ENCODE measurements around the gene OGFR. TPM values are rescaled to one million over a fixed set of nuclear protein-coding genes. Genes with fewer than 3 reads are reported as not detected.

Gene OGFR
- total RNA-seq, 1 donor from 2014 or later, result 43.7 TPM

DNA sequence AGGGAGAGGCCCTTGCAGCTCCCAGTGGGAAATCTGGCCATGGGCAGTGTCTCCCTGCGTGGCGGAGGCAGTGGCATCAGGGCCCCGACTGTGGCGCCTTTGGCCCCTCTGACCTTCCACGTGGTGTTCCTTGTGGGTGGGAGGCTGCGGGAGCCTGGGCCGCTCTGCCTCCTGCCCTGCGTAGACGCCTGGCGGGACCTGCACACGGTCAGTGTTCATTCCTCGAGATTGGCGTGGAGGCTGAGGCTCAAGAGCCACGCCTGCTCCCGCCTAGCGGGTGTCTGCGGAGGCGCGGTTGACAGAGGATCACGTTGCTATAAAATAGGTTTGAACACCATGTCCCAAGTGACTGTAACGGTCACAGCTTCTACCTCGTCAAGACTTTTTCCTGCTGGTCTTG, 26.2 kb downstream of the OGFR start:
- Histone ChIP-seq H3K4me1 (peaks cover 26% of the 10 kb centered on the region), H3K36me3 (no peaks in the 10 kb centered on the region), H3K27me3 (no peaks in the 10 kb centered on the region), H3K4me3 (no peak overlapping the region), H3K9me3 (no peaks in the 10 kb centered on the region), H3K27ac (no peak overlapping the region)
- intact Hi-C loops (cut with DNase I), result no loop called here
- no peak for TF ChIP-seq CTCF (IDR thresholded peaks at IDR 0.05)
- no peak for DNase-seq (ENCODE audit: extremely low spot score in 2 of 2)

DNA sequence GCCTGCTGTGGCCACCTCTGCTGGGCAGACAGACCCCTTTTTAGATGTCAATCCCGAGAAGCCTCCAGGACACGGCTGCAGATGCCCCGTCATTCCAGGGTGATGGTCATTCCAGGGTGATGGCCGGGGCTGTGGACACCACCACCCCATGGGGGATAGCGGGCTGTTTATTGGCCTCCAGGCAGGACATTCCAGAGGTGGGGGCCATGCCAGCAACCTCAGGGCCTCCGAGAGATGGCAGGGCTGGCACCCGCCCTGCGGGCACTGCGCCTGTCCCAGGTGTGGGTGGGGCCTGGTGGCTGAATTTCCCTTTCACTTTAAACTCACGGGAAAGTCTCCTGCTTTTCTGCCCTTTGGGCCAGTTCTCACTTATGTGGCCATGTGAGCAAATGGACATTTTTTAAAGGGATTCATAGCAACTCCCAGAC, 26.7 kb downstream of the OGFR start:
- Histone ChIP-seq H3K9me3 (no peaks in the 10 kb centered on the region), H3K27me3 (no peaks in the 10 kb centered on the region), H3K4me3 (no peak overlapping the region), H3K4me1 (peaks cover 26% of the 10 kb centered on the region), H3K27ac (no peak overlapping the region), H3K36me3 (no peaks in the 10 kb centered on the region)
- TF ChIP-seq POLR2A (IDR thresholded peaks at IDR 0.05) (no peak), CTCF (IDR thresholded peaks at IDR 0.05) (no peak), POLR2AphosphoS5 (IDR thresholded peaks at IDR 0.05; ENCODE audit: insufficient read depth in 1 of 2, low read depth in 1 of 2) (no peak)
- intact Hi-C loops (cut with DNase I), result no loop called here
- DNase-seq (ENCODE audit: extremely low spot score in 2 of 2), result no peak

GRCh38 chr20:62831854-62832211, 27.2 kb downstream of the OGFR start:
- no peaks in the 10 kb centered on the region for H3K27me3 ChIP-seq
- no peaks in the 10 kb centered on the region for H3K9me3 ChIP-seq
- no peak overlapping the region for H3K27ac ChIP-seq
- no peak for DNase-seq (ENCODE audit: extremely low spot score in 2 of 2)
- H3K4me1 ChIP-seq, result peaks cover 26% of the 10 kb centered on the region
- H3K4me3 ChIP-seq, result no peak overlapping the region
- H3K36me3 ChIP-seq, result no peaks in the 10 kb centered on the region
- TF ChIP-seq POLR2AphosphoS5 (IDR thresholded peaks at IDR 0.05; ENCODE audit: insufficient read depth in 1 of 2, low read depth in 1 of 2) (no peak), CTCF (IDR thresholded peaks at IDR 0.05) (no peak), POLR2A (IDR thresholded peaks at IDR 0.05) (no peak)
- intact Hi-C loops (cut with DNase I), result no loop called here

GRCh38 chr20:62832212-62832922, 27.7 kb downstream of the OGFR start:
- intact Hi-C loops (cut with DNase I), result no loop called here
- H3K4me1 ChIP-seq, result peaks cover 26% of the 10 kb centered on the region
- H3K27me3 ChIP-seq, result no peaks in the 10 kb centered on the region
- DNase-seq (ENCODE audit: extremely low spot score in 2 of 2), result no peak
- H3K9me3 ChIP-seq, result no peaks in the 10 kb centered on the region
- no peaks in the 10 kb centered on the region for H3K36me3 ChIP-seq
- H3K4me3 ChIP-seq, result no peak overlapping the region
- TF ChIP-seq CTCF (IDR thresholded peaks at IDR 0.05), result no peak
- TF ChIP-seq POLR2A (IDR thresholded peaks at IDR 0.05), result no peak
- no peak overlapping the region for H3K27ac ChIP-seq

DNA sequence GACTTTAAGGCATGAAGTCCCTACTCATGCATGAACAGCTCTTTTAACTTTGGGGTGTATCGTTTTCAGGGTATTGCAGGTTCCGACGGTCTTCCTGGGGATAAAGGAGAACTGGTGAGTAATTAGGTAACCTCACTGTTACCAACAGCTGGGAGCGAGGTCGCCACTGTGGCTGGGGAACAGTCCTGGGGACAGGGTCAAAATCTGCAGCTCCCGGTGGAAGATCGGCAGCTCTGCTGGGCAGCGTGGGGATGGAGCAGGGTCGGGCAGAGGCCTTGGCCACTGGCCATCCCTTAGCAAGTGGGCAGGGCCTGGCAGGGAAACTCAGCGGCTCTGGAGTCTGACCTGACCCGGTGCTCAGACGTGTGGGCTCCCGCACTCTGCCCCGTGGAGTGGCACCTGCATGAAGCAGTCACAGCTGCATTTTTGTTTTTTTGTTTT, 28.3 kb downstream of the OGFR start:
- no peaks in the 10 kb centered on the region for H3K36me3 ChIP-seq
- DNase-seq (ENCODE audit: extremely low spot score in 2 of 2), result no peak
- peaks cover 26% of the 10 kb centered on the region for H3K4me1 ChIP-seq
- H3K27me3 ChIP-seq, result no peaks in the 10 kb centered on the region
- intact Hi-C loops (cut with DNase I), result no loop called here
- no peak overlapping the region for H3K4me3 ChIP-seq
- H3K27ac ChIP-seq, result no peak overlapping the region
- no peaks in the 10 kb centered on the region for H3K9me3 ChIP-seq
- no peak for TF ChIP-seq CTCF (IDR thresholded peaks at IDR 0.05)
- TF ChIP-seq POLR2A (IDR thresholded peaks at IDR 0.05), result no peak
- no peak for TF ChIP-seq POLR2AphosphoS5 (IDR thresholded peaks at IDR 0.05; ENCODE audit: insufficient read depth in 1 of 2, low read depth in 1 of 2)

Data from vagina (tissue), 2 donors.